Chondrocyte (in vitro differentiated cells): ENCODE measurements around the gene CAMKK1. TPM values are rescaled to one million over a fixed set of nuclear protein-coding genes. Genes with fewer than 3 reads are reported as not detected.
A peak's percentile ranks its signal among the peaks of the same experiment; 100 is the strongest.

Experiments used
- DNase-seq: peaks from one replicate; pipeline ENCODE4 v3.0.0; 2021; ENCODE audit warnings: mixed read lengths, low spot score
- H3K27ac Mint-ChIP-seq: one replicate; pipeline ENCODE4 v1.8.0; 2021; ENCODE audit warnings: mild to moderate bottlenecking, moderate library complexity, mixed read lengths; ENCODE audit not compliant: unreplicated experiment
- H3K27me3 Mint-ChIP-seq: 2 replicates; pipeline ENCODE4 v1.8.0; 2021; ENCODE audit warnings: low read depth, mixed read lengths
- H3K36me3 Mint-ChIP-seq: 2 replicates; pipeline ENCODE4 v1.8.0; 2021; ENCODE audit warnings: low read depth, mixed read lengths
- H3K4me1 Mint-ChIP-seq: 2 replicates; pipeline ENCODE4 v1.8.0; 2021; ENCODE audit warnings: low read depth, mild to moderate bottlenecking, mixed read lengths
- H3K4me3 Mint-ChIP-seq: one replicate; pipeline ENCODE4 v1.8.0; 2021; ENCODE audit warnings: mild to moderate bottlenecking, moderate library complexity, mixed read lengths; ENCODE audit not compliant: unreplicated experiment
- H3K9me3 Mint-ChIP-seq: 2 replicates; pipeline ENCODE4 v1.8.0; 2021; ENCODE audit warnings: low read depth, mixed read lengths
- CTCF ChIP-seq: fragments of 200-600 bp; sonication (generic); IDR thresholded peaks from 2 replicates; pipeline ENCODE4 v1.5.0; 2021; ENCODE audit warnings: antibody characterized with exemption, mild to moderate bottlenecking, moderate library complexity
- total RNA-seq: library from RNA; stranded (reverse); gene quantifications from 3 replicates; pipeline ENCODE4 v1.2.1, GENCODE V29; 2021

CAMKK1 gene
- total RNA-seq, 1 donor from 2014 or later: 5.1 TPM

- H3K4me1 Mint-ChIP-seq: peaks cover 18% of the 10 kb centered on the region
- H3K9me3 Mint-ChIP-seq: no peaks in the 10 kb centered on the region
- H3K27ac Mint-ChIP-seq: no peak overlapping the region
- no peak for TF ChIP-seq CTCF
- no peak overlapping the region for H3K4me3 Mint-ChIP-seq
- no peak for DNase-seq
- H3K36me3 Mint-ChIP-seq: peaks cover 2% of the 10 kb centered on the region
- H3K27me3 Mint-ChIP-seq: no peaks in the 10 kb centered on the region
These were observed 26.6 kb downstream of the CAMKK1 start for GRCh38 chr17:3866276-3866675.

GRCh38 chr17:3865176-3865575 lies 27.7 kb downstream of the CAMKK1 start:
- H3K9me3 Mint-ChIP-seq: no peaks in the 10 kb centered on the region
- DNase-seq: no peak
- no peaks in the 10 kb centered on the region for H3K27me3 Mint-ChIP-seq
- no peak overlapping the region for H3K4me3 Mint-ChIP-seq
- peak overlapping the region; percentile 49 for H3K27ac Mint-ChIP-seq
- peaks cover 11% of the 10 kb centered on the region for H3K4me1 Mint-ChIP-seq
- H3K36me3 Mint-ChIP-seq: no peaks in the 10 kb centered on the region
- TF ChIP-seq CTCF: no peak

- Mint-ChIP-seq H3K4me1 (peaks cover 11% of the 10 kb centered on the region), H3K4me3 (no peak overlapping the region), H3K36me3 (no peaks in the 10 kb centered on the region), H3K27me3 (no peaks in the 10 kb centered on the region), H3K9me3 (no peaks in the 10 kb centered on the region), H3K27ac (no peak overlapping the region)
- DNase-seq: no peak
- TF ChIP-seq CTCF: no peak
These were observed 28.3 kb downstream of the CAMKK1 start for GRCh38 chr17:3864534-3864933.

- DNase-seq: no peak
- no peak for TF ChIP-seq CTCF
- Mint-ChIP-seq H3K27ac (no peak overlapping the region), H3K4me1 (peaks cover 14% of the 10 kb centered on the region), H3K27me3 (no peaks in the 10 kb centered on the region), H3K36me3 (no peaks in the 10 kb centered on the region), H3K9me3 (no peaks in the 10 kb centered on the region), H3K4me3 (no peak overlapping the region)
These were observed 30.8 kb downstream of the CAMKK1 start for GRCh38 chr17:3861761-3862681.

- no peak for DNase-seq
- H3K4me1 Mint-ChIP-seq: peaks cover 14% of the 10 kb centered on the region
- no peak overlapping the region for H3K27ac Mint-ChIP-seq
- TF ChIP-seq CTCF: no peak
- H3K36me3 Mint-ChIP-seq: no peaks in the 10 kb centered on the region
- no peaks in the 10 kb centered on the region for H3K27me3 Mint-ChIP-seq
- no peak overlapping the region for H3K4me3 Mint-ChIP-seq
- no peaks in the 10 kb centered on the region for H3K9me3 Mint-ChIP-seq
These were observed 31.7 kb downstream of the CAMKK1 start for GRCh38 chr17:3860939-3861700.
